IMR-90 (cell line): ENCODE data around the gene RASGRP4. TPM values are rescaled to one million over a fixed set of nuclear protein-coding genes. Genes with fewer than 3 reads are reported as not detected.

Experiments used
- ATAC-seq: fragments of 200-7000 bp; cut with Tn5 transposase; 2 replicates; pipeline ENCODE4 v1.9.1; 2020; ENCODE audit warnings: low read depth, mild to moderate bottlenecking, moderate library complexity
- BruUV-seq: library from RNA; stranded (reverse); fragments of 400-500 nt; replicated peaks from 2 replicates; lab custom pipeline; 2021; lab: Mats Ljungman, UMichigan
- CTCF ChIA-PET: fragments of 300-600 bp; formaldehyde crosslinking; extraction: SDS; loops from one replicate; lab custom pipeline; 2021; ENCODE audit warnings: antibody characterized with exemption; lab: Yijun Ruan, JAX
- POLR2A ChIA-PET: fragments of 300-600 bp; sonication (Branson Sonifier 250); formaldehyde crosslinking; loops from one replicate; lab custom pipeline; 2022; ENCODE audit warnings: antibody characterized with exemption; ENCODE audit not compliant: unreplicated experiment; lab: Charles Lee
- DNase-seq: peaks from one replicate; pipeline ENCODE4 v3.0.0; 2013
- H2AFZ ChIP-seq: replicated peaks from 2 replicates; pipeline ENCODE3; 2013; ENCODE audit warnings: low read length, mild to moderate bottlenecking; ENCODE audit not compliant: poor library complexity
- H2AK5ac ChIP-seq: 2 replicates; pipeline ENCODE4 v1.6.1; 2013; ENCODE audit warnings: low read depth, low read length, inconsistent platforms
- H2AK9ac ChIP-seq: replicated peaks from 2 replicates; pipeline ENCODE3; 2013; ENCODE audit warnings: mild to moderate bottlenecking, low read depth, low read length, moderate library complexity; ENCODE audit not compliant: poor library complexity
- H2BK120ac ChIP-seq: 2 replicates; pipeline ENCODE4 v1.6.1; 2013; ENCODE audit warnings: low read depth, low read length, inconsistent platforms
- H2BK15ac ChIP-seq: 3 replicates; pipeline ENCODE4 v1.6.1; 2013; ENCODE audit warnings: low read depth, low read length, inconsistent platforms
- H2BK20ac ChIP-seq: 2 replicates; pipeline ENCODE4 v1.6.1; 2013; ENCODE audit warnings: low read depth, mild to moderate bottlenecking, inconsistent platforms, low read length, moderate library complexity
- H2BK5ac ChIP-seq: 2 replicates; pipeline ENCODE4 v1.6.1; 2013; ENCODE audit warnings: mild to moderate bottlenecking, low read depth, low read length, inconsistent platforms; ENCODE audit not compliant: poor library complexity, severe bottlenecking
- H3K14ac ChIP-seq: replicated peaks from 2 replicates; pipeline ENCODE4 v1.6.1; 2013; ENCODE audit warnings: low read depth, low read length, inconsistent platforms
- H3K18ac ChIP-seq: 2 replicates; pipeline ENCODE4 v1.6.1; 2013; ENCODE audit warnings: low read depth, low read length, control low read depth
- H3K23ac ChIP-seq: 2 replicates; pipeline ENCODE4 v1.6.1; 2013; ENCODE audit warnings: low read depth, low read length, inconsistent platforms
- H3K27ac ChIP-seq: 2 replicates; pipeline ENCODE4 v1.5.1; 2013; ENCODE audit warnings: mild to moderate bottlenecking, control low read depth, low read length; ENCODE audit not compliant: insufficient read depth
- H3K27me3 ChIP-seq: 2 replicates; pipeline ENCODE4 v1.6.1; 2013; ENCODE audit warnings: low read length; ENCODE audit not compliant: control insufficient read depth, insufficient read depth
- H3K36me3 ChIP-seq: 2 replicates; pipeline ENCODE4 v1.6.1; 2013; ENCODE audit warnings: low read length, mixed read lengths; ENCODE audit not compliant: control insufficient read depth, insufficient read depth
- H3K4ac ChIP-seq: 2 replicates; pipeline ENCODE4 v1.6.1; 2013; ENCODE audit warnings: low read depth, low read length, inconsistent platforms
- H3K4me1 ChIP-seq: 2 replicates; pipeline ENCODE4 v1.6.1; 2013; ENCODE audit warnings: low read length, mixed read lengths; ENCODE audit not compliant: control insufficient read depth, insufficient read depth
- H3K4me2 ChIP-seq: 2 replicates; pipeline ENCODE4 v1.6.1; 2013; ENCODE audit warnings: low read depth, mild to moderate bottlenecking, control low read depth, low read length, moderate library complexity
- H3K4me3 ChIP-seq: 2 replicates; pipeline ENCODE4 v1.5.1; 2013; ENCODE audit warnings: low read depth, mild to moderate bottlenecking, control low read depth, low read length, moderate library complexity; ENCODE audit not compliant: insufficient read depth
- H3K56ac ChIP-seq: 2 replicates; pipeline ENCODE4 v1.6.1; 2013; ENCODE audit warnings: low read length, inconsistent platforms; ENCODE audit not compliant: insufficient read depth; ENCODE audit errors: extremely low read depth
- H3K79me1 ChIP-seq, 2 experiments: 2 replicates each; pipeline ENCODE4 v1.6.1; 2013; ENCODE audit warnings: low read length in 2 of 2, inconsistent platforms in 1 of 2, low read depth in 1 of 2
- H3K9ac ChIP-seq: 2 replicates; pipeline ENCODE4 v1.6.1; 2013; ENCODE audit warnings: low read depth, low read length, control low read depth
- H3K9me1 ChIP-seq: 2 replicates; pipeline ENCODE4 v1.6.1; 2013; ENCODE audit warnings: low read length, inconsistent platforms; ENCODE audit not compliant: insufficient read depth
- H3K9me3 ChIP-seq: 2 replicates; pipeline ENCODE4 v1.6.1; 2013; ENCODE audit warnings: low read length; ENCODE audit not compliant: control insufficient read depth, insufficient read depth
- H4K20me1 ChIP-seq: 2 replicates; pipeline ENCODE4 v1.6.1; 2013; ENCODE audit warnings: low read length, inconsistent platforms; ENCODE audit not compliant: insufficient read depth
- H4K5ac ChIP-seq: 2 replicates; pipeline ENCODE4 v1.6.1; 2013; ENCODE audit warnings: mild to moderate bottlenecking, low read depth, low read length, control low read depth
- H4K8ac ChIP-seq, 2 experiments: 2 replicates each; pipeline ENCODE4 v1.6.1; 2013; ENCODE audit warnings: low read depth in 2 of 2, low read length in 2 of 2, control low read depth in 1 of 2, inconsistent platforms in 1 of 2
- H4K91ac ChIP-seq: 2 replicates; pipeline ENCODE4 v1.6.1; 2013; ENCODE audit warnings: low read depth, low read length, inconsistent platforms; ENCODE audit not compliant: insufficient read depth
- MAFK ChIP-seq: IDR thresholded peaks from 2 replicates; pipeline ENCODE4 v1.6.1; 2012; ENCODE audit warnings: low read depth, low read length, improper control_type of control experiment
- RCOR1 ChIP-seq: IDR thresholded peaks from 2 replicates; pipeline ENCODE4 v1.6.1; 2012; ENCODE audit warnings: mild to moderate bottlenecking, low read length, improper control_type of control experiment; ENCODE audit not compliant: insufficient replicate concordance
- SMC3 ChIP-seq: fragments of 150-350 bp; IDR thresholded peaks from 2 replicates; pipeline ENCODE4 v1.6.1; 2016; ENCODE audit warnings: low read depth, mild to moderate bottlenecking, antibody characterized with exemption, low read length, moderate library complexity
- WGBS, 2 experiments: methylation state at CpG; one replicate each; pipeline versions ENCODE4 v1.1.5 to v1.1.7; 2013; ENCODE audit warnings: missing lambda C conversion rate in 2 of 2; ENCODE audit not compliant: insufficient read length in 1 of 2; ENCODE audit errors: extremely low coverage in 2 of 2; 5-methylcytosine and 5-hydroxymethylcytosine counted together
- dilution Hi-C: fragments of 300-500 bp; cut with HindIII; formaldehyde crosslinking; loops from one replicate; pipeline ENCODE4 v1.14.3; 2018; ENCODE audit warnings: low sequenced_read_pairs; ENCODE audit not compliant: unreplicated experiment
- in situ Hi-C: fragments of 300-500 bp; cut with MboI; formaldehyde crosslinking; loops from 3 replicates; pipeline ENCODE4 v1.14.3; 2019; ENCODE audit warnings: low sequenced_read_pairs, inconsistent platforms, mixed read lengths
- intact Hi-C: fragments of 100-400 bp; cut with micrococcal nuclease; formaldehyde crosslinking; loops from 2 replicates; pipeline ENCODE4 v1.10.0; 2022
- polyA plus RNA-seq, 3 experiments: library from polyadenylated mRNA; depleted of rRNA; stranded (reverse); fragments of >200 nt; gene quantifications; 2 replicates each; pipeline ENCODE4 v1.2.3, GENCODE V29; 2012; ENCODE audit warnings: low replicate concordance in 1 of 3
- total RNA-seq: library from RNA; depleted of rRNA; stranded (reverse); fragments of >200 nt; gene quantifications from 2 replicates; pipeline ENCODE4 v1.2.3, GENCODE V29; 2012

Gene RASGRP4
- total and polyA plus RNA-seq, 2 of the 4 experiments (the other 2 are of a cell fraction), result not detected

- H2AK9ac ChIP-seq, result no peak overlapping the region
- H3K27ac ChIP-seq, result no peak overlapping the region
- H3K79me1 ChIP-seq, result no peaks in the 10 kb centered on the region
- TF ChIP-seq RCOR1, result no peak
- TF ChIP-seq MAFK, result no peak
- no peak for TF ChIP-seq SMC3
- H2BK15ac ChIP-seq, result no peak overlapping the region
- peaks cover 9% of the 10 kb centered on the region; the same call in 1 of the 2 replicates for H3K27me3 ChIP-seq
- ChIA-PET CTCF (no interaction called here), POLR2A (no interaction called here)
- no peak for ATAC-seq
- H2AFZ ChIP-seq, result no peak overlapping the region
- dilution Hi-C loops, result no loop called here
- H4K8ac ChIP-seq, result no peak overlapping the region
- H4K20me1 ChIP-seq, result no peaks in the 10 kb centered on the region
- no peak for DNase-seq
- no peak overlapping the region for H3K18ac ChIP-seq
- no peak overlapping the region for H3K14ac ChIP-seq
- H3K23ac ChIP-seq, result no peak overlapping the region
- H4K5ac ChIP-seq, result no peak overlapping the region
- no peak overlapping the region for H3K9ac ChIP-seq
- no peak overlapping the region for H3K4ac ChIP-seq
- no peak overlapping the region for H2BK20ac ChIP-seq
- in situ Hi-C loops, result no loop called here
- H3K4me1 ChIP-seq, result no peaks in the 10 kb centered on the region
- H3K56ac ChIP-seq, result no peak overlapping the region
- H2AK5ac ChIP-seq, result no peak overlapping the region
- BruUV-seq, result no TSS peak
- intact Hi-C loops, result no loop called here
- no peak overlapping the region for H3K4me2 ChIP-seq
- H3K9me3 ChIP-seq, result no peaks in the 10 kb centered on the region
- H3K9me1 ChIP-seq, result no peaks in the 10 kb centered on the region
- no peaks in the 10 kb centered on the region for H3K36me3 ChIP-seq
- H4K91ac ChIP-seq, result no peak overlapping the region
- no peak overlapping the region for H3K4me3 ChIP-seq
- no peak overlapping the region for H2BK5ac ChIP-seq
- WGBS, 2 experiments, result 100% methylated on average over 1 of the region's 7 CpGs; no CpG with 5 or more reads in 1 of the 2 experiments
- no peak overlapping the region for H2BK120ac ChIP-seq
These were observed 19.3 kb upstream of the RASGRP4 start for GRCh38 chr19:38445362-38445761.
